Neural cell (in vitro differentiated cells): ENCODE results near the gene SATL1. TPM values are rescaled to one million over a fixed set of nuclear protein-coding genes. Genes with fewer than 3 reads are reported as not detected.

Experiments used
- H2AFZ ChIP-seq: fragments of 200-600, 300-800 bp; sonication (generic), shearing (Covaris generic); 2 replicates; pipeline ENCODE4 v1.6.0; 2014; ENCODE audit warnings: low read depth, mild to moderate bottlenecking, antibody characterized with exemption, low read length, moderate library complexity
- H3F3A ChIP-seq: fragments of 200-600 bp; shearing (Covaris generic); 2 replicates; pipeline ENCODE4 v1.6.1; 2016; ENCODE audit warnings: mild to moderate bottlenecking, moderate library complexity, mixed read lengths, antibody characterized with exemption, low read length; ENCODE audit not compliant: insufficient read depth, poor library complexity, severe bottlenecking
- H3K27ac ChIP-seq: fragments of 200-600, 300-800 bp; sonication (generic), shearing (Covaris generic); 2 replicates; pipeline ENCODE4 v1.5.1; 2014; ENCODE audit warnings: mild to moderate bottlenecking, low read length, moderate library complexity
- H3K27me3 ChIP-seq: fragments of 300-800, 200-600 bp; sonication (generic), shearing (Covaris generic); 2 replicates; pipeline ENCODE4 v1.6.0; 2014; ENCODE audit warnings: mild to moderate bottlenecking, low read depth, low read length, moderate library complexity; ENCODE audit not compliant: insufficient read depth
- H3K36me3 ChIP-seq: fragments of 300-800, 200-600 bp; sonication (generic), shearing (Covaris generic); 2 replicates; pipeline ENCODE4 v1.5.1; 2014; ENCODE audit warnings: mild to moderate bottlenecking, antibody characterized with exemption, low read length, moderate library complexity; ENCODE audit not compliant: insufficient read depth
- H3K4me2 ChIP-seq: fragments of 300-800, 200-600 bp; sonication (generic), shearing (Covaris generic); 2 replicates; pipeline ENCODE4 v1.6.0; 2014; ENCODE audit warnings: mild to moderate bottlenecking, low read length
- H3K4me3 ChIP-seq: fragments of 300-800, 200-600 bp; sonication (generic), shearing (Covaris generic); 2 replicates; pipeline ENCODE4 v1.5.1; 2014; ENCODE audit warnings: mild to moderate bottlenecking, low read length, moderate library complexity
- H3K79me2 ChIP-seq: fragments of 200-600 bp; shearing (Covaris generic); replicated peaks from 2 replicates; pipeline ENCODE4 v1.6.0; 2014; ENCODE audit warnings: mild to moderate bottlenecking, low read length, moderate library complexity; ENCODE audit not compliant: insufficient read depth
- H3K9ac ChIP-seq: fragments of 300-800, 200-600 bp; sonication (generic), shearing (Covaris generic); 2 replicates; pipeline ENCODE4 v1.6.1; 2016; ENCODE audit warnings: mild to moderate bottlenecking, low read length, mixed read lengths
- H3K9me2 ChIP-seq: fragments of 200-600 bp; shearing (Covaris generic); 2 replicates; pipeline ENCODE4 v1.6.1; 2016; ENCODE audit warnings: mild to moderate bottlenecking, low read length, mixed read lengths; ENCODE audit not compliant: insufficient read depth
- H3K9me3 ChIP-seq: fragments of 200-600, 300-800 bp; sonication (generic), shearing (Covaris generic); 2 replicates; pipeline ENCODE4 v1.6.1; 2016; ENCODE audit warnings: mild to moderate bottlenecking, mixed run types, low read length, moderate library complexity, mixed read lengths
- H4K20me1 ChIP-seq: fragments of 200-600 bp; shearing (Covaris generic); 2 replicates; pipeline ENCODE4 v1.6.1; 2016; ENCODE audit warnings: mild to moderate bottlenecking, mixed run types; ENCODE audit not compliant: insufficient read depth
- EP300 ChIP-seq: fragments of 450-650 bp; conservative IDR thresholded peaks from 2 replicates; pipeline ENCODE4 v1.6.1; 2014; ENCODE audit warnings: antibody characterized with exemption, mild to moderate bottlenecking, moderate library complexity; ENCODE audit not compliant: poor library complexity, severe bottlenecking
- EZH2 ChIP-seq: fragments of 200-600, 300-800 bp; shearing (Covaris generic), sonication (generic); IDR thresholded peaks from 2 replicates; pipeline ENCODE4 v1.6.1; 2014; ENCODE audit warnings: antibody characterized with exemption, low read length, borderline replicate concordance, mild to moderate bottlenecking; ENCODE audit not compliant: insufficient read depth, poor library complexity, severe bottlenecking
- MXI1 ChIP-seq: fragments of 450-650 bp; conservative IDR thresholded peaks from 2 replicates; pipeline ENCODE4 v1.6.1; 2014; ENCODE audit warnings: antibody characterized with exemption, mild to moderate bottlenecking; ENCODE audit not compliant: poor library complexity, severe bottlenecking
- POLR2AphosphoS5 ChIP-seq: IDR thresholded peaks from 2 replicates; pipeline ENCODE4 v1.6.1; 2012
- RAD21 ChIP-seq: fragments of 450-650 bp; conservative IDR thresholded peaks from 2 replicates; pipeline ENCODE4 v1.6.1; 2014; ENCODE audit warnings: antibody characterized with exemption, mild to moderate bottlenecking, moderate library complexity
- SMC3 ChIP-seq: fragments of 450-650 bp; conservative IDR thresholded peaks from 2 replicates; pipeline ENCODE4 v1.6.1; 2014; ENCODE audit warnings: antibody characterized with exemption, mild to moderate bottlenecking, moderate library complexity; ENCODE audit not compliant: poor library complexity
- TAF1 ChIP-seq: IDR thresholded peaks from 2 replicates; pipeline ENCODE4 v1.6.1; 2012; ENCODE audit warnings: low read depth
- polyA plus RNA-seq: library from polyadenylated mRNA; depleted of rRNA; stranded (reverse); fragments of >200 nt; gene quantifications from 2 replicates; pipeline ENCODE4 v1.2.3, GENCODE V29; 2014
- TF ChIP-seq, protein P1 (sequence below): IDR thresholded peaks from 2 replicates; pipeline ENCODE4 v1.6.1; 2012; ENCODE audit warnings: borderline replicate concordance
- TF ChIP-seq, protein P2 (sequence below): fragments of 450-650 bp; IDR thresholded peaks from 2 replicates; pipeline ENCODE4 v1.5.1; 2014; ENCODE audit warnings: antibody characterized with exemption, mild to moderate bottlenecking, moderate library complexity; ENCODE audit not compliant: poor library complexity, severe bottlenecking

The SATL1 gene
- polyA plus RNA-seq, 1 donor from 2014 or later = 2.6 TPM

DNA sequence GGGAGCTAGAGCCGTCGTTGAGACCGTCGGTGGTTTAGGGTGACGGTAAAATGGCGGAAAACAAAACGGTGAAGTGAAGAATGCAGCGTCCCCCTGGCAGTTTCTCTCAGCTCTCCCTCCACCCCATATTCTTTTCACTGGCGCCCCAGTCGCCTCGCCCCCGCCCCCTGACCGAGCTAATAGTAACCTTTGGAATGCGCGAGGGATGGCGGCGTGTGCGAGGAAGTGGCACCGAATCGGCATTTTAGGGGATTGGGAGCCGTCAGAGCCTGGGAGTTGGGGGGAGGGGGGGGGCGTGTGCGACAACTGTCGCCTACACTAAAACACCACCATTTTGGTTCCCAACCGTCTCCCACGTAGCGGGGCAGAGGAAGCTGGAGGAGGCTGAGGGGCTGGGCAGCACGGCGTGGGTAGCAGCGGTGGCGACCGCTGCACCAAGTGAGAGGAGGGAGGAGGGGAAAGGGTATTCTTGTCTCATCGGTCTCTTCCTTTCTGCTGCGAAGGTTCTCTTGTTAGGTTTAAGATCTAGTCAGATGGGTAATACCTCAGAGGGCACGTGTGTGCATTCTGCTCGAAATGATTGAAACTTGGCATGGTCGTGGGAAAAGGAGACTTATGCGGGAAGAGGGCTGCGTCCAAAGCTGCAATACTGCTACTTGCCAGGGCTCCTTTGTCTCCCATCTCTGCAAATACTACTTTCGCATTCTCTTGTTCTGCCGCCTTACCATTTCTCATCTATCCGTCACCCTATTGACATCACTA, 1.1 kb upstream of the SATL1 start:
- peaks cover 39% of the 10 kb centered on the region for H3K79me2 ChIP-seq

DNA sequence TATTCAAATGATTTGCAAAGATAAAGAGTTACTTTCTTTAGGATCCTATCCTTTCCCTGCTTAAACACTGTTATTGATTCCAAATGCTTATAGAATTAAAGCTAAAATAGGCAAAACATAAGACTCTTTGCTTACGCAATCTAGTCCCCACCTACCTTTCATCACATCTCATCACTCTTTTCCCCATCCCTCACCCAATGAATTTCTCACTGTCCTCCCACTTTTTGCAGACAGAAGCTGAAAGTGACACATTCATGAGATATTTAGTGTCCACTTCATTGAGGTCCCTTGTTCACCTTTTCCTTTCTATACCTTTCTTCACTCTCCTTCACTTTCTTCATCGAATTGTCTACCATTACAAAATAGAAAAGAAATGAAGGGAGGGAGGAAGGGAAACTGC, 424 bp downstream of the SATL1 start:
- Histone ChIP-seq H3K79me2 (peaks cover 26% of the 10 kb centered on the region), H3K9me3 (no peaks in the 10 kb centered on the region), H3K4me3 (peak overlapping the region; percentile 79), H3K27me3 (no peaks in the 10 kb centered on the region), H2AFZ (peak overlapping the region; percentile 76), H3K9ac (peak overlapping the region; percentile 67), H4K20me1 (peaks cover 3% of the 10 kb centered on the region), H3K36me3 (no peaks in the 10 kb centered on the region), H3K27ac (peak overlapping the region; percentile 75), H3F3A (no peaks in the 10 kb centered on the region), H3K4me2 (peak overlapping the region; percentile 55), H3K9me2 (no peaks in the 10 kb centered on the region)
- TF ChIP-seq EZH2 = no peak

More for the DNA sequence above, 1.1 kb upstream of the SATL1 start:
- Histone ChIP-seq H3K9me3 (no peaks in the 10 kb centered on the region), H3F3A (no peaks in the 10 kb centered on the region), H3K9ac (peak overlapping the region; percentile 96), H3K27me3 (no peaks in the 10 kb centered on the region), H3K9me2 (no peaks in the 10 kb centered on the region), H2AFZ (peak overlapping the region; percentile 27), H3K27ac (peak overlapping the region; percentile 94), H3K36me3 (no peaks in the 10 kb centered on the region), H3K4me2 (no peak overlapping the region), H4K20me1 (peaks cover 3% of the 10 kb centered on the region), H3K4me3 (peak overlapping the region; percentile 79)
- peak; percentile 60 for TF ChIP-seq MXI1
- TF ChIP-seq EZH2 = no peak
- TF ChIP-seq, protein P1, sequence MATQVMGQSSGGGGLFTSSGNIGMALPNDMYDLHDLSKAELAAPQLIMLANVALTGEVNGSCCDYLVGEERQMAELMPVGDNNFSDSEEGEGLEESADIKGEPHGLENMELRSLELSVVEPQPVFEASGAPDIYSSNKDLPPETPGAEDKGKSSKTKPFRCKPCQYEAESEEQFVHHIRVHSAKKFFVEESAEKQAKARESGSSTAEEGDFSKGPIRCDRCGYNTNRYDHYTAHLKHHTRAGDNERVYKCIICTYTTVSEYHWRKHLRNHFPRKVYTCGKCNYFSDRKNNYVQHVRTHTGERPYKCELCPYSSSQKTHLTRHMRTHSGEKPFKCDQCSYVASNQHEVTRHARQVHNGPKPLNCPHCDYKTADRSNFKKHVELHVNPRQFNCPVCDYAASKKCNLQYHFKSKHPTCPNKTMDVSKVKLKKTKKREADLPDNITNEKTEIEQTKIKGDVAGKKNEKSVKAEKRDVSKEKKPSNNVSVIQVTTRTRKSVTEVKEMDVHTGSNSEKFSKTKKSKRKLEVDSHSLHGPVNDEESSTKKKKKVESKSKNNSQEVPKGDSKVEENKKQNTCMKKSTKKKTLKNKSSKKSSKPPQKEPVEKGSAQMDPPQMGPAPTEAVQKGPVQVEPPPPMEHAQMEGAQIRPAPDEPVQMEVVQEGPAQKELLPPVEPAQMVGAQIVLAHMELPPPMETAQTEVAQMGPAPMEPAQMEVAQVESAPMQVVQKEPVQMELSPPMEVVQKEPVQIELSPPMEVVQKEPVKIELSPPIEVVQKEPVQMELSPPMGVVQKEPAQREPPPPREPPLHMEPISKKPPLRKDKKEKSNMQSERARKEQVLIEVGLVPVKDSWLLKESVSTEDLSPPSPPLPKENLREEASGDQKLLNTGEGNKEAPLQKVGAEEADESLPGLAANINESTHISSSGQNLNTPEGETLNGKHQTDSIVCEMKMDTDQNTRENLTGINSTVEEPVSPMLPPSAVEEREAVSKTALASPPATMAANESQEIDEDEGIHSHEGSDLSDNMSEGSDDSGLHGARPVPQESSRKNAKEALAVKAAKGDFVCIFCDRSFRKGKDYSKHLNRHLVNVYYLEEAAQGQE = peak; percentile 77
- no peak for TF ChIP-seq RAD21
- TF ChIP-seq, protein P2, sequence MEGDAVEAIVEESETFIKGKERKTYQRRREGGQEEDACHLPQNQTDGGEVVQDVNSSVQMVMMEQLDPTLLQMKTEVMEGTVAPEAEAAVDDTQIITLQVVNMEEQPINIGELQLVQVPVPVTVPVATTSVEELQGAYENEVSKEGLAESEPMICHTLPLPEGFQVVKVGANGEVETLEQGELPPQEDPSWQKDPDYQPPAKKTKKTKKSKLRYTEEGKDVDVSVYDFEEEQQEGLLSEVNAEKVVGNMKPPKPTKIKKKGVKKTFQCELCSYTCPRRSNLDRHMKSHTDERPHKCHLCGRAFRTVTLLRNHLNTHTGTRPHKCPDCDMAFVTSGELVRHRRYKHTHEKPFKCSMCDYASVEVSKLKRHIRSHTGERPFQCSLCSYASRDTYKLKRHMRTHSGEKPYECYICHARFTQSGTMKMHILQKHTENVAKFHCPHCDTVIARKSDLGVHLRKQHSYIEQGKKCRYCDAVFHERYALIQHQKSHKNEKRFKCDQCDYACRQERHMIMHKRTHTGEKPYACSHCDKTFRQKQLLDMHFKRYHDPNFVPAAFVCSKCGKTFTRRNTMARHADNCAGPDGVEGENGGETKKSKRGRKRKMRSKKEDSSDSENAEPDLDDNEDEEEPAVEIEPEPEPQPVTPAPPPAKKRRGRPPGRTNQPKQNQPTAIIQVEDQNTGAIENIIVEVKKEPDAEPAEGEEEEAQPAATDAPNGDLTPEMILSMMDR = no peak
- peak; percentile 31 for TF ChIP-seq TAF1
- no peak for TF ChIP-seq SMC3
- no peak for TF ChIP-seq EP300
- no peak for TF ChIP-seq POLR2AphosphoS5
